ENCODE data around the gene ITLN1.
"Not testable (repeated sequence)": the region's sequence is repeated elsewhere in the genome, so short reads cannot be mapped to it uniquely, and the experiment has no call there.

ITLN1 gene

GRCh38 chr1:160883581-160884513 lies 1.1 kb downstream of the ITLN1 start:
- no peak for DNase-seq (ENCODE audit: low spot score)

DNA sequence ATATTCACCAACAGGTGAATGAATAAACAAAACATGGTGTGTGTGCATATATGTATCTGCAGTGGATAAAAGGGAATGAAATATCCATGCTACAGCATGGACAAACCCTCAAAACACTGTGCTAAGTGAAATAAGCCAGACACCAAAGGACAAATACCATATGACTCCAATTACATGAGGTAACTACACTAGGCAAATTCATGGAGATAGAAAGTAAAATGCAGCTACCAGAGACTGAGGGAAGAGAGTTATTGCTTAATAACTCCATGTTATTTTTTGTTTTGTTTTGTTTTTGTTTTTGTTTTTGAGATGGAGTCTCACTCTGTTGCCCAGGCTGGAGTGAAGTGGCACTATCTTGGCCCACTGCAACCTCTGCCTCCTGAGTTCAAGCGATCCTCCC lies 2.4 kb downstream of the ITLN1 start:
- DNase-seq (ENCODE audit: low spot score) = no peak

- not testable (repeated sequence) for DNase-seq (ENCODE audit: low spot score)
Observed at GRCh38 chr1:160881264-160881663, 3.7 kb downstream of the ITLN1 start.

- DNase-seq (ENCODE audit: low spot score) = no peak
Observed at GRCh38 chr1:160880216-160880615, 4.8 kb downstream of the ITLN1 start.

GRCh38 chr1:160879056-160879455 lies 5.9 kb downstream of the ITLN1 start:
- no peak for DNase-seq (ENCODE audit: low spot score)

DNA sequence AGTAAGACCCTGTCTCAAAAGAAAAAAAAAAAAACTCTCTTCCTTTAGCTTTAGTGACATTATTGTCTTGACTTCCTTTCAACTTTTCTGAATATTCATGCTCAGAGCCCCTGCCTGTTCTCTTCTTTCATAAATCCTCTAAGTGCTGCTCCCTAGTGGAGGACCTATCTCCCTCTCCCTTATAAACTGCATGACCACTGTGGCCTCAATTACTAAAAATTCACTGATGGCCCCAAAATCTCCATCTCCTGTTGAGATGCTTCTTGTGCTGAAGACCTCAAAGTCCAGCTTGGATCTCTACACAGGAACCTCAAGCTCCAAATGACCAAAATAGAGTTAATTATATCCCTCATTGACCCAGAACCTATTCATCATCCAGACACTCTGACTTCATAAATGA lies 7.8 kb downstream of the ITLN1 start:
- no peak for DNase-seq (ENCODE audit: low spot score)

- no peak for DNase-seq (ENCODE audit: low spot score)
Observed at GRCh38 chr1:160876311-160876710, 8.7 kb downstream of the ITLN1 start.

DNA sequence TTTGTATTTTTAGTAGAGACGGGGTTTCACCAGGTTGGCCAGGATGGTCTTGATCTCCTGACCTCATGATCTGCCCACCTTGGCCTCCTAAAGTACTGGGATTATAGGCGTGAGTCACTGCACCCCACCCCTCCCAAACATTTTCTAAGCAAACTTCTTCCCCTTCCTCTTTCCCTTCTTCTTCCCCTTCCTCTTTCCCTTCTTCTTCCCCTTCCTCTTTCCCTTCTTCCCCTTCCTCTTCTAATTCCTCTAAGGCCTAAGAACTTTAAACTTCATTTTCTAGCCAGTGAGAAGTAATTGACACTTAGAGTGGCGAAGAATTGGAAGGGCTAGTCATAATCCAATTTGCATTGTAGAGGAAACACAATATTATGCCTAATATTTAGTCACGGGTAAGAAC lies 9.4 kb downstream of the ITLN1 start:
- not testable (repeated sequence) for DNase-seq (ENCODE audit: low spot score)

DNA sequence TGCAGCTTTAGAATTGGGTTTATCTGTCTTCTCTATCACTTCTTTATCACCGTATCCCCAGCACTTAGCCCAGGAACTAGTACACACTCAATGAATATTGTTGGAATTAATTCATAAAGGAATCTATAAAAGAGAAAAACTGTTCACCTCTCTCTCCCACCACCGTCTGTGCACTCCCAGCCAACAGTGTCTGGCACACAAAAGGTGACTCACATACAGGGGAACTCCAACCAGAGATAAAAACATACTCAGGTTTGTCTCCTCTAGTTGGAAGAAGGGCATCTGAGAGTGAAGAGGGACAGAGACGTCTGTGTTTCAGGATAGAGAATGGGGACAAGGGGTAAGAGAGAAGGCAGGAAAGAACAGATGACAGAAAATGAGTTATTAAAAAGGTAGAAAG lies 10.0 kb downstream of the ITLN1 start:
- no peak for DNase-seq (ENCODE audit: low spot score)

DNA sequence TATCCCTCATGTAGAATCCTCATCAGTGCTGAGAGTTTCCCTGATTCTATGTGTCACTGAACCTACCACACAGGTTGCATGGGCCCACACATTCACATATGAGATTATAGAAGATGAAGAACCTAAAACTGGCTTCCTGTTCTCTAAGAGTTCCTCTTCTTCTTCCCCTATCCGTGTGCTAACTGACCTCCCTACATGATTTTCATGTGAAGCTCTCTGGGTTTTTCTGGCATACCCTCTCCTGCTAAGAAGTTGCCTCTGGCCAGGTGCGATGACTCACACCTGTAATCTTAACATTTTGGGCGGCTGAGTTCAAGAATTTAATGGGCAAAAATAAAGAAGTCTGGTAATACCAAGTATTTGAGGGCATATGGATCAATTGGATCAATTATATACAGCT lies 16.8 kb downstream of the ITLN1 start:
- DNase-seq (ENCODE audit: low spot score) = no peak

GRCh38 chr1:160867651-160868050 lies 17.3 kb downstream of the ITLN1 start:
- DNase-seq (ENCODE audit: low spot score) = not testable (repeated sequence)

- DNase-seq (ENCODE audit: low spot score) = no peak
Observed at GRCh38 chr1:160866695-160867260, 18.2 kb downstream of the ITLN1 start.

DNA sequence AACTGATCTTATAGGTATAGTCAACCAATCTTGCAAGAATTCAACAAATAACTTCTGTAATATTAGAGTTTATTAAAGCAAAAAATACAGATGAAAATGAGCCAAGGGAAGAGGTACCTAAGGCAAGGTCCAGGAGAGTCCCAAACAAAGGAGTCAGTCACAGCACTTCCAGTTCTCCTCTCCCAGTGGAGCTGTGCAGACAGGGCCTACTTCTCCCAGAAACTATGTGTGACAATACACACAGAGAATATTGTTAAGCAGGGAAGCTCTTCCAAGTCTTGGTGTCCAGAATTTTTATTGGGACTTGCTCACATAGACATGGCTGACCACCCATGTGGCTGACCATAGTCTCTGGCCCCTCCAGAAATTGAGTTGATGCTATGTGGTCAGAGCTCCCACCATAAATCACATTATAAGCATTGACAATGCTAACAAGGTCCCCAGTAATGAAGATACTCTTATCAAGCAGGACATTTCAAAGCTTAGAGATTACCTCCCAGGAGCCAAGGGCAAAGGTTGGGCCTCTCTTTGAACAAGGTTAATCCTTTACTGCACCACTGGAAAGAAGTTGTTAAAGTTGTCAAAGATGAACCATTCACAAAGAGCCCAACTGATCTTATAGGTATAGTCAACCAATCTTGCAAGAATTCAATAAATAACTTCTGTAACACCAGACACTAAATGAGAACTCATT lies 18.8 kb downstream of the ITLN1 start:
- no peak for DNase-seq (ENCODE audit: low spot score)

DNA sequence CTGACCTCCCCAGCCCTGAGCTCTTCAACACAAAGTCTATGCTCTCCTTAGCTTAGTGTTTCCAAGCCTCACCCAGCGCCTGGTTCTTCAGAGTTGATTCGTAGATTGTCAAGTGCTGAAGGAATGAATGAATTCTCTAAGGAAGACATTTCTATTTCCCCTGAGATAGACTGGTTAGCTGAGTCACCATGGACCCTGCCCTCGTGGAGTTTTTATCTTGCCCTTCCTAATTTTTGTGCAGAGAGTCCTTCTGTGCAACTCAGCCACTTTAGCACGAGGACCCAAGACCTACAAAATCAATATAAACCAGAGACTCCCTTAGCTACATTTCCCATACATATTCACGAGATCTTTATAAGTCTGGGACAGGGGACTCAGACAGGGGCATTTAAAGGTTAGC lies 19.6 kb downstream of the ITLN1 start:
- DNase-seq (ENCODE audit: low spot score) = no peak

DNA sequence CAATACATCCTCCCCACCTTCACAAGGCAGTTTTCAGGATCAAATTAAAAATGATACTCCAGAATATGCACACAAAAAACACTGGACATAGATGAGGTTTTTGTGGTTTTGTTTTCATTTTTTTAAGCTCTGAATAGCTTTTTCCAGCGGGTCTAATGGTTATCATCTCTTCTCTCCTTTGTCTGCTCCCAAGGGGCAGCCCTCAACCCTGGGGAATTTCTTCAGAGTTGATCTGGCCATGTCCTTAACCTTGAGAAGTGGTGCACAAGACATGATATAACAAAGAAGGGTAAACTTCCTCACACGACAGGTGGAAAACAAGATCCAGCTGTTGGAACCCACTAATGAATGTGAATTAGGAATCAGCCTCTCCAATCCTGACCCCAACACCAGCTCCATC lies 20.8 kb downstream of the ITLN1 start:
- DNase-seq (ENCODE audit: low spot score) = no peak

- DNase-seq (ENCODE audit: low spot score) = no peak
Observed at GRCh38 chr1:160863774-160864131, 21.2 kb downstream of the ITLN1 start.

- DNase-seq (ENCODE audit: low spot score) = no peak
Observed at GRCh38 chr1:160863061-160863773, 21.8 kb downstream of the ITLN1 start.

- no peak for DNase-seq (ENCODE audit: low spot score)
Observed at GRCh38 chr1:160862203-160863060, 22.5 kb downstream of the ITLN1 start, which contains the start of gene CD244. Gene CD244 (minus strand): TSS chr1:160862887. CDS start chr1:160862677, 210 bp downstream.

DNA sequence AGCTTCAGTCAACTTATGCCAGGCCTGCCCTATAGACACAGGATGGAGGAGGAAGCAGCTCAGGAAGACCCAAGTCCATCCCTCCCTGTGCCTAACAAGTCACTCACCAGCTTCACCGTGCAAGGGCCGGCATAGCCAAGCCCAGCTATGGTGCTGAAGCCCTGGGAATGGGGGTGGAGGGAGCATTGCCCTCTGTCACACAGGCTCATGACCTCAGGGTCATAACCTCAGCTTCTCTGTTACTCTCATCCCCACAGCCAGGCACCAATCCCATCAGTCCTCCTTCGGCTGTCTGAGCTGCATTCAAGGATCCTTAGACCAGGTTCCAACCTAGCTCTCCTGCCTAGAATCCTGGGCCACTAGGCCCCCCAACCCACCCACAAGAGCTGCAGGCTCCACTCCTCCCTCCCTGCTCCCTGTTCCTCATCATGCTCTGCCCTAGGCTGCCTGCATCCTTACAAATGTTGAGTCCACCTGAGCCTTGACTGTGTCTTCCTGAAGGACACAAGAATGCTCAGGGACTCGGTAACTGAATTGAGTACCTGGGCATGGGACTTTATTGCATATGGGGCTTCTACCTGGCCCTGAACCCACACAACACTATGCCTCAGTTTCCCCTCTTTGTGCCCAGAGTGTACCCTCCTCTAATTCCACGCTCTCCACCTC lies 24.0 kb downstream of the ITLN1 start:
- DNase-seq (ENCODE audit: low spot score) = no peak

DNA sequence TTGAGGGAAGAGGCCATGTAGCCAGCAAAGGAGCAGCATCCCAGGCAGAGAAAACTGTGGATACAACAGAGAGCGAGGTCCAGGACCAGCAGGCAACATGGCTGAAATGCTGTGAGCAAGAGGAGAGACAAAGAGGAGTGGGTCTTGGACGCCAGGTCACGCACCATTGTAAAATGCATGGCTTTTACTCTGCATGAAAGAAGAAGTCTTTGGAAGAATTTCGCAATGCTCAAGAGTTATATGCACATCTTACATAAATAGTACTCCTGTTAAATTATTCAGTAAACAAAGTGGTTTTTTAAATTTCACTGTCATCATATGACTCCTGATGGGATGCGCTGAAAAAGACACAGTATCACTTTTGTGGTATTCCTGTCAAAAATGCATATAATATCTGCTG lies 25.8 kb downstream of the ITLN1 start:
- DNase-seq (ENCODE audit: low spot score) = no peak

- no peak for DNase-seq (ENCODE audit: low spot score)
Observed at GRCh38 chr1:160858507-160858906, 26.5 kb downstream of the ITLN1 start.
